Endothelial cell of umbilical vein (primary cell): ENCODE results near the gene PLXNA4. TPM values are rescaled to one million over a fixed set of nuclear protein-coding genes. Genes with fewer than 3 reads are reported as not detected.

Source experiments
- BruUV-seq: library from RNA; stranded (reverse); fragments of 400-500 nt; replicated peaks from 2 replicates; lab custom pipeline; 2021; lab: Mats Ljungman, UMichigan
- CTCF ChIA-PET: fragments of 300-600, 350-600 bp; sonication (Branson Sonifier 250); formaldehyde crosslinking; loops from one replicate; lab custom pipeline; 2021; ENCODE audit warnings: antibody characterized with exemption, inconsistent platforms; lab: Charles Lee
- POLR2A ChIA-PET: fragments of 300-600, 350-600 bp; sonication (Branson Sonifier 250); formaldehyde crosslinking; loops from one replicate; lab custom pipeline; 2021; ENCODE audit warnings: antibody characterized with exemption, inconsistent platforms; lab: Charles Lee
- DNase-seq: peaks from one replicate; pipeline ENCODE4 v3.0.0-alpha.2; 2011; ENCODE audit warnings: low read depth, low spot score
- FAIRE-seq: peaks from 2 replicates; lab custom pipeline; 2011; peaks lifted over from hg19 to GRCh38; lab: Jason Lieb, UNC
- H2AFZ ChIP-seq: 2 replicates; pipeline ENCODE4 v1.6.0; 2012; ENCODE audit warnings: low read depth, low read length, control low read depth, inconsistent platforms
- H3K27ac ChIP-seq: 2 replicates; pipeline ENCODE4 v1.5.1; 2011; ENCODE audit warnings: low read depth, mild to moderate bottlenecking, control low read depth, low read length, moderate library complexity; ENCODE audit not compliant: insufficient read depth
- H3K27me3 ChIP-seq, 2 experiments: 2 replicates each; pipeline versions ENCODE4 v1.6.0 to v1.6.1; 2011; ENCODE audit warnings: low read length in 2 of 2, mixed read lengths in 1 of 2; ENCODE audit not compliant: control insufficient read depth in 2 of 2, insufficient read depth in 2 of 2
- H3K36me3 ChIP-seq, 2 experiments: 2 replicates in 1 of 2; 3 replicates in 1 of 2; pipeline ENCODE4 v1.5.1; 2011; ENCODE audit warnings: low read length in 2 of 2, mild to moderate bottlenecking in 1 of 2, moderate library complexity in 1 of 2; ENCODE audit not compliant: control insufficient read depth in 2 of 2, insufficient read depth in 2 of 2; ENCODE audit errors: extremely low read depth in 1 of 2
- H3K4me1 ChIP-seq: 3 replicates; pipeline ENCODE4 v1.5.1; 2011; ENCODE audit warnings: mild to moderate bottlenecking, low read length; ENCODE audit not compliant: control insufficient read depth, insufficient read depth; ENCODE audit errors: extremely low read depth
- H3K4me2 ChIP-seq: 2 replicates; pipeline ENCODE4 v1.6.1; 2011; ENCODE audit warnings: low read length, control low read depth, mixed read lengths; ENCODE audit not compliant: insufficient read depth
- H3K4me3 ChIP-seq, 3 experiments: fragments of 200-600 bp in 1 of 3; sonication (generic), shearing (Covaris generic) in 1 of 3; replicated peaks in 1 of 3; 2 replicates each; pipeline ENCODE4 v1.5.1; 2011 to 2016; ENCODE audit warnings: control low read depth in 3 of 3, low read length in 3 of 3, mild to moderate bottlenecking in 2 of 3, inconsistent platforms in 1 of 3, low read depth in 1 of 3, moderate library complexity in 1 of 3; ENCODE audit not compliant: insufficient read depth in 1 of 3
- H3K79me2 ChIP-seq: 2 replicates; pipeline ENCODE4 v1.6.0; 2012; ENCODE audit warnings: low read length, inconsistent platforms; ENCODE audit not compliant: control insufficient read depth, insufficient read depth
- H3K9ac ChIP-seq: replicated peaks from 2 replicates; pipeline ENCODE3; 2011; ENCODE audit warnings: low read length, control low read depth; ENCODE audit not compliant: insufficient read depth; ENCODE audit errors: extremely low read depth
- H3K9me1 ChIP-seq: replicated peaks from 3 replicates; pipeline ENCODE4 v1.6.0; 2011; ENCODE audit warnings: mild to moderate bottlenecking, low read length; ENCODE audit not compliant: control insufficient read depth, insufficient read depth; ENCODE audit errors: extremely low read depth
- H3K9me3 ChIP-seq: replicated peaks from 2 replicates; pipeline ENCODE4 v1.5.1; 2012; ENCODE audit warnings: low read length, inconsistent platforms; ENCODE audit not compliant: control insufficient read depth, insufficient read depth
- H4K20me1 ChIP-seq: replicated peaks from 2 replicates; pipeline ENCODE3; 2011; ENCODE audit warnings: mild to moderate bottlenecking, low read length; ENCODE audit not compliant: control insufficient read depth, insufficient read depth; ENCODE audit errors: extremely low read depth
- MYC ChIP-seq: IDR thresholded peaks from one replicate; pipeline ENCODE4 v1.6.1; 2011; ENCODE audit warnings: mild to moderate bottlenecking, low read depth, low read length
- POLR2A ChIP-seq: IDR thresholded peaks from 2 replicates; pipeline ENCODE4 v1.6.1; 2012; ENCODE audit warnings: low read depth, mild to moderate bottlenecking, control low read depth, low read length
- POLR2AphosphoS5 ChIP-seq: IDR thresholded peaks from 2 replicates; pipeline ENCODE4 v1.6.1; 2012; ENCODE audit warnings: low read depth, mild to moderate bottlenecking, control low read depth, low read length, moderate library complexity; ENCODE audit not compliant: insufficient read depth
- dilution Hi-C: fragments of 300-500 bp; cut with MboI; formaldehyde crosslinking; loops from one replicate; pipeline ENCODE4 v1.15.0; 2019; ENCODE audit warnings: low sequenced_read_pairs; ENCODE audit not compliant: extremely low pct_ligation_motif_present
- intact Hi-C: fragments of 100-400 bp; cut with micrococcal nuclease; formaldehyde crosslinking; loops from one replicate; pipeline ENCODE4 v1.10.0; 2022
- polyA plus RNA-seq, 4 experiments: library from polyadenylated mRNA; depleted of rRNA in 3 of 4; stranded (reverse) in 3 of 4; unstranded in 1 of 4; fragments of >200 nt; gene quantifications; 2 replicates each; pipeline versions ENCODE4 v1.2.1 to v1.2.3, GENCODE V29; 2011 to 2012; ENCODE audit warnings: missing spikeins in 1 of 4
- total RNA-seq: library from RNA; stranded (reverse); gene quantifications from 2 replicates; pipeline ENCODE4 v1.2.3, GENCODE V29; 2021
- TF ChIP-seq, protein P1 (sequence below), 2 donors: IDR thresholded peaks; 1 replicate in 1 of 2; 2 replicates in 1 of 2; pipeline ENCODE4 v1.5.1; 2011; ENCODE audit warnings: low read length in 2 of 2, mild to moderate bottlenecking in 2 of 2, moderate library complexity in 2 of 2, control low read depth in 1 of 2, inconsistent platforms in 1 of 2, low read depth in 1 of 2; ENCODE audit not compliant: insufficient read depth in 1 of 2; ENCODE audit errors: extremely low read depth in 1 of 2
- TF ChIP-seq, protein P2 (sequence below): IDR thresholded peaks from 2 replicates; pipeline ENCODE4 v1.6.1; 2011; ENCODE audit not compliant: insufficient read depth, insufficient read length

Gene PLXNA4
- total and polyA plus RNA-seq, 2 donors (not counting 3 experiments of a cell fraction or from before 2014, with no cell fraction given), result 12.1 to 20.4 TPM

DNA sequence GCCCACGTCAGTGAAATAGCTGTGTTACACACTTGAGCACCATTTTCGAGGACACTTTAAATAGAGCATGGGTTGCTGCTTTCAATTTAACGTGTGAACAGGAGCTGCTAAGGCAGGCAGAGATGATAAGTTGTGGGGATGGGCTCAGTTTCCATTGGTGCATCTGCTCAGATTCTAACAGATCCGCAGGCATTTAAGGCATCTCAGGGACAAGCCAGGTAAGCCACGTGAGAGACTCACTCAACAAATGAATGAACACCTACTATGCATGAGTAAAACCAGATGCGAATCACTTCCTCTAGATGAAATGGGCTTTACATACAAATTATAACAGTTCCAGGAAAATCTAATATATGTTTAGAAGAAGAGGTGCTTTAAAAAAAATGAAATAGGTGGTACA is 34.6 kb downstream of the PLXNA4 start:
- Histone ChIP-seq H3K9me3 (no peaks in the 10 kb centered on the region), H3K9ac (no peak overlapping the region), H4K20me1 (no peaks in the 10 kb centered on the region), H3K36me3 (no peaks in the 10 kb centered on the region), H3K9me1 (no peaks in the 10 kb centered on the region), H3K4me3 (no peak overlapping the region), H3K4me2 (no peak overlapping the region), H3K79me2 (no peaks in the 10 kb centered on the region), H2AFZ (no peak overlapping the region), H3K4me1 (peaks cover 11% of the 10 kb centered on the region), H3K27ac (no peak overlapping the region), H3K27me3 (no peaks in the 10 kb centered on the region)
- ChIA-PET CTCF (interaction anchor here (1.0 kb wide), 1 partner anchor 16 kb away, joined by 3 read pairs; no protein-coding TSS in a partner anchor), POLR2A (no interaction called here)
- dilution Hi-C loops (no loop called here), intact Hi-C loops (no loop called here)
- FAIRE-seq (no peak), DNase-seq (no peak)
- TF ChIP-seq MYC (no peak), POLR2AphosphoS5 (no peak), POLR2A (no peak)
- TF ChIP-seq, protein P1, sequence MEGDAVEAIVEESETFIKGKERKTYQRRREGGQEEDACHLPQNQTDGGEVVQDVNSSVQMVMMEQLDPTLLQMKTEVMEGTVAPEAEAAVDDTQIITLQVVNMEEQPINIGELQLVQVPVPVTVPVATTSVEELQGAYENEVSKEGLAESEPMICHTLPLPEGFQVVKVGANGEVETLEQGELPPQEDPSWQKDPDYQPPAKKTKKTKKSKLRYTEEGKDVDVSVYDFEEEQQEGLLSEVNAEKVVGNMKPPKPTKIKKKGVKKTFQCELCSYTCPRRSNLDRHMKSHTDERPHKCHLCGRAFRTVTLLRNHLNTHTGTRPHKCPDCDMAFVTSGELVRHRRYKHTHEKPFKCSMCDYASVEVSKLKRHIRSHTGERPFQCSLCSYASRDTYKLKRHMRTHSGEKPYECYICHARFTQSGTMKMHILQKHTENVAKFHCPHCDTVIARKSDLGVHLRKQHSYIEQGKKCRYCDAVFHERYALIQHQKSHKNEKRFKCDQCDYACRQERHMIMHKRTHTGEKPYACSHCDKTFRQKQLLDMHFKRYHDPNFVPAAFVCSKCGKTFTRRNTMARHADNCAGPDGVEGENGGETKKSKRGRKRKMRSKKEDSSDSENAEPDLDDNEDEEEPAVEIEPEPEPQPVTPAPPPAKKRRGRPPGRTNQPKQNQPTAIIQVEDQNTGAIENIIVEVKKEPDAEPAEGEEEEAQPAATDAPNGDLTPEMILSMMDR (IDR thresholded peaks at IDR 0.05; ENCODE audit: extremely low read depth in 1 of 2, insufficient read depth in 1 of 2, low read depth in 1 of 2, low read length in 2 of 2), result no peak
- TF ChIP-seq, protein P2, sequence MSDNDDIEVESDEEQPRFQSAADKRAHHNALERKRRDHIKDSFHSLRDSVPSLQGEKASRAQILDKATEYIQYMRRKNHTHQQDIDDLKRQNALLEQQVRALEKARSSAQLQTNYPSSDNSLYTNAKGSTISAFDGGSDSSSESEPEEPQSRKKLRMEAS, result no peak
- no TSS peak for BruUV-seq
